Panc1 (cell line): ENCODE measurements around the gene INAFM1. TPM values are rescaled to one million over a fixed set of nuclear protein-coding genes. Genes with fewer than 3 reads are reported as not detected.

ENCODE experiments used
- ATAC-seq: fragments of 200-7000 bp; cut with Tn5 transposase; 2 replicates; pipeline ENCODE4 v1.9.1; 2020; ENCODE audit warnings: mild to moderate bottlenecking, moderate library complexity
- BruUV-seq: library from RNA; stranded (reverse); fragments of 400-500 nt; replicated peaks from 2 replicates; lab custom pipeline; 2021; lab: Mats Ljungman, UMichigan
- CTCF ChIA-PET: fragments of 300-600 bp; sonication (Branson Sonifier 250); formaldehyde crosslinking; loops from one replicate; lab custom pipeline; 2022; ENCODE audit warnings: antibody characterized with exemption; lab: Charles Lee
- POLR2A ChIA-PET: fragments of 300-600 bp; sonication (Branson Sonifier 250); formaldehyde crosslinking; loops from one replicate; lab custom pipeline; 2022; ENCODE audit warnings: antibody characterized with exemption; lab: Charles Lee
- DNase-seq: peaks from one replicate; pipeline ENCODE4 v3.0.0-alpha.2; 2010; ENCODE audit warnings: low read depth, low spot score
- H3K27ac ChIP-seq: 2 replicates; pipeline ENCODE4 v1.5.1; 2011; ENCODE audit warnings: mild to moderate bottlenecking, low read length, inconsistent platforms
- H3K27me3 ChIP-seq: fragments of 200-500 bp; sonication (Bioruptor generic); 2 replicates; pipeline ENCODE4 v1.6.0; 2014; ENCODE audit warnings: low read length, inconsistent platforms; ENCODE audit not compliant: control insufficient read depth, insufficient read depth
- H3K36me3 ChIP-seq: fragments of 200-500 bp; sonication (Bioruptor generic); 2 replicates; pipeline ENCODE4 v1.5.1; 2014; ENCODE audit warnings: inconsistent platforms, mild to moderate bottlenecking, low read length, moderate library complexity; ENCODE audit not compliant: control insufficient read depth, insufficient read depth
- H3K4me1 ChIP-seq: 2 replicates; pipeline ENCODE4 v1.5.1; 2011; ENCODE audit warnings: inconsistent platforms, mild to moderate bottlenecking, low read length, moderate library complexity; ENCODE audit not compliant: control insufficient read depth, insufficient read depth
- H3K4me3 ChIP-seq, 2 experiments: 2 replicates each; pipeline ENCODE4 v1.5.1; 2011 to 2012; ENCODE audit warnings: low read depth in 2 of 2, low read length in 2 of 2, mild to moderate bottlenecking in 2 of 2, inconsistent platforms in 1 of 2, moderate library complexity in 1 of 2
- H3K9me3 ChIP-seq: fragments of 200-500 bp; sonication (Bioruptor generic); 2 replicates; pipeline ENCODE4 v1.5.1; 2014; ENCODE audit warnings: low read depth, mild to moderate bottlenecking, inconsistent platforms, low read length, moderate library complexity; ENCODE audit not compliant: control insufficient read depth, insufficient read depth
- POLR2AphosphoS5 ChIP-seq: IDR thresholded peaks from 2 replicates; pipeline ENCODE4 v1.6.1; 2012; ENCODE audit warnings: mild to moderate bottlenecking, low read depth, low read length, moderate library complexity
- SIN3A ChIP-seq: IDR thresholded peaks from 2 replicates; pipeline ENCODE4 v1.6.1; 2012; ENCODE audit warnings: low read depth, mild to moderate bottlenecking, low read length, moderate library complexity, borderline replicate concordance; ENCODE audit not compliant: insufficient read depth
- TCF7L2 ChIP-seq: IDR thresholded peaks from 2 replicates; pipeline ENCODE4 v1.6.1; 2011; ENCODE audit warnings: mild to moderate bottlenecking, low read depth, low read length, inconsistent platforms
- in situ Hi-C: cut with HindIII; loops from 2 replicates; pipeline ENCODE4 v1.10.0; 2016; ENCODE audit warnings: low sequenced_read_pairs, low pct_unique_long_range_greater_than_20kb
- intact Hi-C: fragments of 100-400 bp; cut with micrococcal nuclease; formaldehyde crosslinking; loops from one replicate; pipeline ENCODE4 v1.10.0; 2022; ENCODE audit not compliant: unreplicated experiment
- total RNA-seq: library from RNA; stranded (reverse); gene quantifications from one replicate; pipeline ENCODE4 v1.2.1, GENCODE V29; 2021; ENCODE audit not compliant: unreplicated experiment
- TF ChIP-seq, protein P1 (sequence below), 2 experiments: IDR thresholded peaks; 2 replicates each; pipeline ENCODE4 v1.6.1; 2011 to 2012; ENCODE audit warnings: low read depth in 2 of 2, control low read depth in 1 of 2, low read length in 1 of 2, mild to moderate bottlenecking in 1 of 2, moderate library complexity in 1 of 2; ENCODE audit not compliant: insufficient read depth in 1 of 2
- TF ChIP-seq, protein P2 (sequence below): fragments of 450-650 bp; IDR thresholded peaks from 2 replicates; pipeline ENCODE4 v1.5.1; 2017; ENCODE audit warnings: mild to moderate bottlenecking

INAFM1 gene
- total RNA-seq, 1 experiment from 2014 or later: 13.1 TPM

DNA sequence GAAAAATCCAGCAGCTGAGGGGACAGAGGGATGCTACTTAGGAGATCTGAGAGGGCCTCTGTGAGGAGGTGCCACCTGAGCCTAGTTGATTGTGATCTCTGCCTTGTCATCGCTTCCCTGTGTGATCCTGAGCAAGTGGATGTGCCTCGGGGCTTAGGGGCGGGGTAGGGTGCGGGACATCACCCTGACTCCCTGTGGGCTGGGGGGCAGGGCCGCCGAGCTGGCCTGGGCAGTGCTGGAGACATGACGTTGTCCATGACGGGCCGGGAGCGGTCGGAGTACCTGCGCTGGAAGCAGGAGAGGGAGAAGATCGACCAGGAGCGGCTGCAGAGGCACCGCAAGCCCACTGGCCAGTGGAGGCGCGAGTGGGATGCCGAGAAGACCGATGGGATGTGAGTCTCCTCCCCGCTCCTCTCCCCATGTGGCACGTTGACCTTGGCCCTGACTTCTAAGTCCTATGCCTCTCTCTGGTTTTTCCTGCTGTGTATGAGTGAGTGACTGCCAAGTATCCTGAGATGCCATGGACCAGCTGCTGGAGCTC, 8.2 kb upstream of the INAFM1 start:
- Histone ChIP-seq H3K4me1 (no peaks in the 10 kb centered on the region), H3K4me3 (no peak overlapping the region), H3K27ac (no peak overlapping the region), H3K27me3 (no peaks in the 10 kb centered on the region), H3K36me3 (no peaks in the 10 kb centered on the region; the same call in 1 of the 2 replicates), H3K9me3 (no peaks in the 10 kb centered on the region)
- CTCF ChIA-PET: no interaction called here
- POLR2A ChIA-PET: no interaction called here
- TF ChIP-seq SIN3A (no peak), POLR2AphosphoS5 (no peak)
- TF ChIP-seq, protein P1, sequence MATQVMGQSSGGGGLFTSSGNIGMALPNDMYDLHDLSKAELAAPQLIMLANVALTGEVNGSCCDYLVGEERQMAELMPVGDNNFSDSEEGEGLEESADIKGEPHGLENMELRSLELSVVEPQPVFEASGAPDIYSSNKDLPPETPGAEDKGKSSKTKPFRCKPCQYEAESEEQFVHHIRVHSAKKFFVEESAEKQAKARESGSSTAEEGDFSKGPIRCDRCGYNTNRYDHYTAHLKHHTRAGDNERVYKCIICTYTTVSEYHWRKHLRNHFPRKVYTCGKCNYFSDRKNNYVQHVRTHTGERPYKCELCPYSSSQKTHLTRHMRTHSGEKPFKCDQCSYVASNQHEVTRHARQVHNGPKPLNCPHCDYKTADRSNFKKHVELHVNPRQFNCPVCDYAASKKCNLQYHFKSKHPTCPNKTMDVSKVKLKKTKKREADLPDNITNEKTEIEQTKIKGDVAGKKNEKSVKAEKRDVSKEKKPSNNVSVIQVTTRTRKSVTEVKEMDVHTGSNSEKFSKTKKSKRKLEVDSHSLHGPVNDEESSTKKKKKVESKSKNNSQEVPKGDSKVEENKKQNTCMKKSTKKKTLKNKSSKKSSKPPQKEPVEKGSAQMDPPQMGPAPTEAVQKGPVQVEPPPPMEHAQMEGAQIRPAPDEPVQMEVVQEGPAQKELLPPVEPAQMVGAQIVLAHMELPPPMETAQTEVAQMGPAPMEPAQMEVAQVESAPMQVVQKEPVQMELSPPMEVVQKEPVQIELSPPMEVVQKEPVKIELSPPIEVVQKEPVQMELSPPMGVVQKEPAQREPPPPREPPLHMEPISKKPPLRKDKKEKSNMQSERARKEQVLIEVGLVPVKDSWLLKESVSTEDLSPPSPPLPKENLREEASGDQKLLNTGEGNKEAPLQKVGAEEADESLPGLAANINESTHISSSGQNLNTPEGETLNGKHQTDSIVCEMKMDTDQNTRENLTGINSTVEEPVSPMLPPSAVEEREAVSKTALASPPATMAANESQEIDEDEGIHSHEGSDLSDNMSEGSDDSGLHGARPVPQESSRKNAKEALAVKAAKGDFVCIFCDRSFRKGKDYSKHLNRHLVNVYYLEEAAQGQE (IDR thresholded peaks at IDR 0.05; ENCODE audit: insufficient read depth in 1 of 2, low read depth in 2 of 2, low read length in 1 of 2): no peak
- TF ChIP-seq, protein P2, sequence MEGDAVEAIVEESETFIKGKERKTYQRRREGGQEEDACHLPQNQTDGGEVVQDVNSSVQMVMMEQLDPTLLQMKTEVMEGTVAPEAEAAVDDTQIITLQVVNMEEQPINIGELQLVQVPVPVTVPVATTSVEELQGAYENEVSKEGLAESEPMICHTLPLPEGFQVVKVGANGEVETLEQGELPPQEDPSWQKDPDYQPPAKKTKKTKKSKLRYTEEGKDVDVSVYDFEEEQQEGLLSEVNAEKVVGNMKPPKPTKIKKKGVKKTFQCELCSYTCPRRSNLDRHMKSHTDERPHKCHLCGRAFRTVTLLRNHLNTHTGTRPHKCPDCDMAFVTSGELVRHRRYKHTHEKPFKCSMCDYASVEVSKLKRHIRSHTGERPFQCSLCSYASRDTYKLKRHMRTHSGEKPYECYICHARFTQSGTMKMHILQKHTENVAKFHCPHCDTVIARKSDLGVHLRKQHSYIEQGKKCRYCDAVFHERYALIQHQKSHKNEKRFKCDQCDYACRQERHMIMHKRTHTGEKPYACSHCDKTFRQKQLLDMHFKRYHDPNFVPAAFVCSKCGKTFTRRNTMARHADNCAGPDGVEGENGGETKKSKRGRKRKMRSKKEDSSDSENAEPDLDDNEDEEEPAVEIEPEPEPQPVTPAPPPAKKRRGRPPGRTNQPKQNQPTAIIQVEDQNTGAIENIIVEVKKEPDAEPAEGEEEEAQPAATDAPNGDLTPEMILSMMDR: no peak
- in situ Hi-C loops: no loop called here
- DNase-seq: no peak
- ATAC-seq: no peak
- BruUV-seq: no TSS peak
- intact Hi-C loops: no loop called here

DNA sequence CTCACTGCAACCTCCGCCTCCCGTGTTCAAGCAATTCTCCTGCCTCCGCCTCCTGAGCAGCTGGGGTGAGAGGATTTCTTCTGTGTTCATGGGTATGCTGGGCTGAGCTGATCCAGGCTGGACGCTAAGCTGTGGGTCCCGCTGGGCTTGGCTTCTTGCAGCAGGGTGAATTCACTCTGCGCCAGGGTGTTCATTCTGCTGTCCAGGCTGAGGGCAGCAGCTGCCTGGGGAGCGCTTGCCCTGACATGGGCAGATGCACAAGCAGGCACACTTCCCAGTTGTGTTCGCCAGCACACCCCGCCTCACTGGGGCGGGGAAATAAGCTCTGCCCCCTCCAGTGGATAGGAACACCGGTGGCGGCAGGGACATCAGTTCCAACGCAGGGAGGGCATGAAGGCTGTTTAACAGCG, 7.3 kb upstream of the INAFM1 start:
- TF ChIP-seq TCF7L2 (no peak), SIN3A (no peak), POLR2AphosphoS5 (no peak)
- TF ChIP-seq, protein P1 (IDR thresholded peaks at IDR 0.05; ENCODE audit: insufficient read depth in 1 of 2, low read depth in 2 of 2, low read length in 1 of 2): no peak
- TF ChIP-seq, protein P2: no peak
- Histone ChIP-seq H3K27ac (no peak overlapping the region), H3K4me1 (no peaks in the 10 kb centered on the region), H3K9me3 (no peaks in the 10 kb centered on the region), H3K27me3 (no peaks in the 10 kb centered on the region), H3K36me3 (no peaks in the 10 kb centered on the region; the same call in 1 of the 2 replicates), H3K4me3 (no peak overlapping the region)
- no TSS peak for BruUV-seq
- POLR2A ChIA-PET: no interaction called here
- in situ Hi-C loops: no loop called here
- intact Hi-C loops: no loop called here
- CTCF ChIA-PET: interaction anchor here (0.6 kb wide), 1 partner anchor 188 kb away, joined by 8 read pairs; no protein-coding TSS in a partner anchor
- DNase-seq (no peak), ATAC-seq (no peak)
